ENCODE measurements around the gene NME3.

The NME3 gene

GRCh38 chr16:1780677-1781072 lies 9.3 kb upstream of the NME3 start:
- DNase-seq (ENCODE audit: low spot score): no peak

- no peak for DNase-seq (ENCODE audit: low spot score)
Observed at GRCh38 chr16:1779741-1780676, 8.7 kb upstream of the NME3 start.

- DNase-seq (ENCODE audit: low spot score): no peak
Observed at GRCh38 chr16:1779234-1779701, 7.9 kb upstream of the NME3 start.

GRCh38 chr16:1778200-1779179 lies 7.1 kb upstream of the NME3 start:
- DNase-seq (ENCODE audit: low spot score): no peak

GRCh38 chr16:1777375-1778199 lies 6.2 kb upstream of the NME3 start:
- DNase-seq (ENCODE audit: low spot score): no peak

GRCh38 chr16:1776991-1777374 lies 5.6 kb upstream of the NME3 start:
- DNase-seq (ENCODE audit: low spot score): no peak

- no peak for DNase-seq (ENCODE audit: low spot score)
Observed at GRCh38 chr16:1776672-1776955, 5.3 kb upstream of the NME3 start.

- no peak for DNase-seq (ENCODE audit: low spot score)
Observed at GRCh38 chr16:1775846-1776671, 4.7 kb upstream of the NME3 start.

GRCh38 chr16:1775006-1775845 lies 3.9 kb upstream of the NME3 start:
- no peak for DNase-seq (ENCODE audit: low spot score)

- DNase-seq (ENCODE audit: low spot score): no peak
Observed at GRCh38 chr16:1774448-1774780, 3.1 kb upstream of the NME3 start.

- DNase-seq (ENCODE audit: low spot score): peak; percentile 30
Observed at GRCh38 chr16:1773703-1774447, 2.5 kb upstream of the NME3 start.

GRCh38 chr16:1772908-1773702 lies 1.8 kb upstream of the NME3 start, which contains the start of gene MRPS34:
Gene MRPS34, minus strand, starts transcription at chr16:1773134. Its CDS starts 15 bp downstream, at chr16:1773119.
- peak; percentile 86 for DNase-seq (ENCODE audit: low spot score)

- peak; percentile 81 for DNase-seq (ENCODE audit: low spot score)
Observed at GRCh38 chr16:1772362-1772907, 1.1 kb upstream of the NME3 start, which contains the start of gene EME2. Gene EME2, plus strand, starts transcription at chr16:1772810. Its CDS starts 418 bp downstream, at chr16:1773228.

GRCh38 chr16:1771864-1772361 lies 570 bp upstream of the NME3 start:
- DNase-seq (ENCODE audit: low spot score): no peak

- peak; percentile 85 for DNase-seq (ENCODE audit: low spot score)
Observed at GRCh38 chr16:1770328-1771187, 785 bp downstream of the NME3 start.

- no peak for DNase-seq (ENCODE audit: low spot score)
Observed at GRCh38 chr16:1769402-1770300, 1.7 kb downstream of the NME3 start.
